DMS53 (cell line): ENCODE results near the gene FBXW7.
"Not testable (repeated sequence)": the region's sequence is repeated elsewhere in the genome, so short reads cannot be mapped to it uniquely, and the experiment has no call there.

Source experiments
- DNase-seq: peaks from one replicate; lab custom pipeline; 2025; lab: John Stamatoyannopoulos, UW

FBXW7 gene

GRCh38 chr4:152544533-152544932 lies 8.6 kb upstream of the FBXW7 start:
- DNase-seq, result not testable (repeated sequence)

- DNase-seq, result no peak
Measured at GRCh38 chr4:152540941-152541340, 5.0 kb upstream of the FBXW7 start.

- DNase-seq, result no peak
Measured at GRCh38 chr4:152540293-152540674, 4.4 kb upstream of the FBXW7 start.

- DNase-seq, result peak; percentile 26
Measured at GRCh38 chr4:152539556-152540292, 3.8 kb upstream of the FBXW7 start.

GRCh38 chr4:152537881-152538280 lies 2.0 kb upstream of the FBXW7 start:
- DNase-seq, result no peak

GRCh38 chr4:152536545-152537182 lies 772 bp upstream of the FBXW7 start:
- DNase-seq, result peak; percentile 75

GRCh38 chr4:152535360-152535902 lies 461 bp downstream of the FBXW7 start:
- DNase-seq, result peak; percentile 45

- DNase-seq, result peak; percentile 59
Measured at GRCh38 chr4:152534541-152535359, 1.1 kb downstream of the FBXW7 start.

- no peak for DNase-seq
Measured at GRCh38 chr4:152531479-152531878, 4.4 kb downstream of the FBXW7 start.

GRCh38 chr4:152530600-152530999 lies 5.3 kb downstream of the FBXW7 start:
- DNase-seq, result no peak

- no peak for DNase-seq
Measured at GRCh38 chr4:152529880-152530279, 6.0 kb downstream of the FBXW7 start.

GRCh38 chr4:152528060-152528459 lies 7.8 kb downstream of the FBXW7 start:
- no peak for DNase-seq

- DNase-seq, result no peak
Measured at GRCh38 chr4:152525878-152526277, 10.0 kb downstream of the FBXW7 start.

- no peak for DNase-seq
Measured at GRCh38 chr4:152524427-152524826, 11.5 kb downstream of the FBXW7 start.

- no peak for DNase-seq
Measured at GRCh38 chr4:152523731-152524130, 12.2 kb downstream of the FBXW7 start.

GRCh38 chr4:152522754-152523153 lies 13.1 kb downstream of the FBXW7 start:
- DNase-seq, result no peak

- DNase-seq, result no peak
Measured at GRCh38 chr4:152522245-152522644, 13.6 kb downstream of the FBXW7 start.

GRCh38 chr4:152516156-152516555 lies 19.7 kb downstream of the FBXW7 start:
- DNase-seq, result no peak

- no peak for DNase-seq
Measured at GRCh38 chr4:152515678-152516077, 20.2 kb downstream of the FBXW7 start.

GRCh38 chr4:152514356-152514755 lies 21.5 kb downstream of the FBXW7 start:
- DNase-seq, result no peak

GRCh38 chr4:152513078-152513477 lies 22.8 kb downstream of the FBXW7 start:
- no peak for DNase-seq

- DNase-seq, result no peak
Measured at GRCh38 chr4:152512483-152512882, 23.4 kb downstream of the FBXW7 start.
